GM19239 (cell line): ENCODE measurements around the gene DDX27.

ENCODE experiments used
- DNase-seq: peaks from one replicate; pipeline ENCODE4 v3.0.0; 2011; ENCODE audit warnings: low spot score; ENCODE audit not compliant: insufficient read length
- FAIRE-seq: peaks from 2 replicates; lab custom pipeline; 2011; peaks lifted over from hg19 to GRCh38; lab: Jason Lieb, UNC

Gene DDX27

DNA sequence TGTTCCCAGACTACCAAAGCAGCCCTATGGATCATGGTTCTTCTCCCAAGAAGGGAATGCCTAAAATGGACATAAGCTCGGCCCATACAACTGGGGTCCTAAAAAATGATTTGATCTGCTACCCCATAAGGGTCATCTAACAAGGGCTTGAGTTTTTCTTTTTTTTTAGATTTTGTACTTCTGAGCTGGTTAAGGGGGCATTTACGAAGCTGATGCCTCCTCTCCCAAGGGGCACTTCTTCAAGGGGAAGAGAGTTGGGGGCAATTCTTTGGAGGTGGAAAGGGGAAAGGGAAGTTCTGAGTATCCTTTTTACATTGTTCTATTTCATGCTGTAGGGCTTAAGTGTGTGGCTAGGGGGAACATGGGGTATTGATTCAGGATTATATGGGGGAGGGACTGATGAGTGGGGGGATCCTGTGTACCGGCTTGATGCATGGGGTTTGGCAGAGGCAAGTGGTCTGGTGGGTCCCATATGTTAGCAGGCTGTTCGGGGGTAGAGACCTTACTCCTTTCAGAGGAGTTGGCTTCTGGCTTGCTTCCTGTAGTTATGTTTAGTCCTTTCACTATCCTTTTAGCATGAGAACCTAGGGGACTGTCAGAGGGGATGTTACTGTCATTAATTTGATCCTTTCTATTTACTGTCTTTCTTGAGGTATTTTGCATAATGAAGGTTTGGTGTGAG lies 66.7 kb downstream of the DDX27 start:
- FAIRE-seq (no peak), DNase-seq (no peak)

- FAIRE-seq (no peak), DNase-seq (no peak)
Measured at GRCh38 chr20:49286689-49287551, 67.7 kb downstream of the DDX27 start.

GRCh38 chr20:49287555-49288249 lies 68.5 kb downstream of the DDX27 start:
- DNase-seq (no peak), FAIRE-seq (no peak)

DNA sequence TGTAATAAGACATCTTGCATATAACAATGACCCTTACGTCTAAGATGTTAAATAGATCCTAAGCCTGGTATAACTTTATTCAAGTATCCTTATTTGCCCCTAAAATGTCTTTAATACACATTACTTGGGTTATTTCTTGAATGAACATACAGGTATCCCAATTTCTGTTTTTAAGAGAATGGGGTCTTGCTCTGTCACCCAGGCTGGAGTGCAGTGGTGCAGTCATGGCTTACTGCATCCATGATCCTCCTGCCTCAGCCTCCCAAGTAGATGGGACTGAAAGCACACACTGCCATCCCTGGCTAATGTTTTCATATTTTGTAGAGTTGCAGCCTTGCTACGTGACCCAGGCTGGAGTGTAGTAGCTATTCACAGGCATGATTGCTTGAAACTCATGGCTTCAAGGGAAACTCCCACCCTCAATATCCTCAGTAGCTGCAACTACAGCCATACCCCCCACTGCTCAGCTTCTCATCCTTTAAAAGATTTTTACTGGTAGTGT lies 69.1 kb downstream of the DDX27 start:
- FAIRE-seq (no peak), DNase-seq (no peak)

DNA sequence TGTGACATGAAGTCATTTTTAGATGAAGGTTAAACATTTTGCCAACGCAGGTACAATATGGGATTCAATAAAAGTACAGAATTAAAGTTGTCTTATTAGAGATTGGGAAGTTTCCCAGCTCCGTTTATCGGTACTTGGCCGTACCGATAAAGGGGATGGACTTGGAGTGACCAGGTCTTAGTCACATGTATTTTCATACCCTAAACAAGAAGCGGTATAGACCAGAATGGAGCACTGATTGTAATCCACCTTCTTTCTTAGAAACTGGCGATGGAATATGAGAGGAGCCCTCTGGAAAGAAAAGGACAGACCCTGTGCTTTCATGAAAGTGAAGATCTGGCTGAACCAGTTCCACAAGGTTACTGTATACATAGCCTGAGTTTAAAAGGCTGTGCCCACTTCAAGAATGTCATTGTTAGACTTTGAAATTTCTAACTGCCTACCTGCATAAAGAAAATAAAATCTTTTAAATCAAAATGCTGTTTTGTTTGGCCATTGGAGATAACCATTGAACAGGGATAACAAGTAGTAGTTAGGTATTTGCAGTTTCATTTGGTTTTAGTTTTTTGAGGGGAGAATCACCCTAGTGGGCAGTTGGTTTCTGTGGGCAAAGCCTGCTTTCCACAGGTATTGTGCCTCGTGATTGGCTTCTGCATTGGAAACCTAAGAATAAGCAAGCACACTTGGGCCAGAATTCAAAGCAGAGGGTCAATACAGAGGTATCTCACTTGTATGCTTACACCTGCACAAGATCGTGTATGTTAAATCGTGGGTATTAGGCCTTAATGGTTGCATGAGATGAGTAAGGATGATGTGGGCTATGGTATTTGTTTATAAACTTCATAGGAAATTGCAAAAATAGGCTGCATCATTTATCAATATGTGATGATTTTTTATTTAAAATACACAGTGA lies 69.8 kb downstream of the DDX27 start:
- FAIRE-seq = no peak

GRCh38 chr20:49290608-49291191 lies 71.5 kb downstream of the DDX27 start:
- DNase-seq (no peak), FAIRE-seq (no peak)

More for the DNA sequence above, 69.8 kb downstream of the DDX27 start:
- no peak for DNase-seq

GRCh38 chr20:49291200-49291599 lies 72.0 kb downstream of the DDX27 start:
- FAIRE-seq = no peak
- DNase-seq = no peak

- FAIRE-seq (no peak), DNase-seq (no peak)
Measured at GRCh38 chr20:49292010-49292409, 72.8 kb downstream of the DDX27 start.

DNA sequence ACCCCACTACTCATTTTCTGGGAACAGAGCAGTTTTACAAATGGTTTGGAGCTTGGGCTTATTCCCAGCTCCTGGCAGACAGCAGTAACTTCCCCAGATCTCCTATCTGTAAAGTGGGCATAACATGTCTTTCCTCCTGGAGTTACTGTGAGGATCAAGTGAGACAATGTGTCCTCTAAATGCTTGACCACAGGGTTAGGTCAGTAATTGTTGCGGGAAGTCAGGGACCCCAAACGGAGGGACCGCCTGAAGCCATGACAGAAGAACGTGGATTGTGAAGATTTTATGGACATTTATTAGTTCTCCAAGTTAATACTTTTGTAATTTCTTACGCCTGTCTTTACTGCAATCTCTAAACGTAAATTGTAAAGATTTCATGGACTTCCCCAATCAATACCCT lies 73.9 kb downstream of the DDX27 start:
- FAIRE-seq (no peak), DNase-seq (no peak)
